GM04503 (cell line): ENCODE measurements around the gene DLX2.

Source experiments
- DNase-seq: peaks from one replicate; pipeline ENCODE4 v3.0.0-alpha.2; 2012; ENCODE audit warnings: low read depth

The DLX2 gene

DNA sequence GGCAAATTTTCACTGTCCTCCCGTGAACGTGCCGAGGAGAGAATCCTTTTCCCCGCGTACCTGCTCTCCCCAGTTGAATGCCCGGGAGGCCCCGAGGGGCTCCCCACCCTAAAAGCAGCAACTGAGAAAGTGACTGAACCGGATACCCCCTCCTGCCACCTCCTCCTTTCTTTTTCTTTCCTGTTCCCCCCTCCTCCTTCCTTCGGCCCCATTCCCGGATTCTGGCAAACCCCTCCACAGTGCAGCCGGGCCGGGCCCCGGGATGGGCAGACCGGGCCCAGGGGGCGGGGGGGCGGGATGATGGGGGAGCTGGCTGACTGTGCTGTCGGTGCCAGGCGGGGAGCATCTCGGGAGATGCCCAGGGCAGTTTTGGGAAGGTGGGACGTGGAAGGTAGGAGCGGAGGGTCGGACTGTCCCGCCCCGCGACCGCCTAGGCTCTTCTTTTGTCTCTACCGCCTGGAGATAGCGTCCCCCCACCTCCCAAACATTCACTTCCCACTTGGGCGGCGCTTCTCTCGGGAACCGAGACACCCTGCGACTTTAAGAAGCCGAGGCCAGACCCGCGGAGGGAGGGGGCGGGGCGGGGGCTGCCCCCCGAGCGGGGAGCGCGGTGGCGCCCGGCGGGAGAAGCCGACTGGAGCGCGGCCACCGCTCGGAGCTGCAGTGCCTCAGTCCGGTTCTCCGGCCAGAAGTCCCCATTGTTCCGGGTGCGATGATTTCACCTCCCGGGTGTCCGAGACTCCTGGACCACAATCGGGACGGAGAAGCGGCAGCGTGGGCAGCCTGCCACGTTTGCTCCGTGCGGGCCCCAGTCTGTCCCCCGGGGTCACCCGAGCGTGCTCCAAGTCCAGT, 8.2 kb downstream of the DLX2 start:
- DNase-seq, result no peak

DNA sequence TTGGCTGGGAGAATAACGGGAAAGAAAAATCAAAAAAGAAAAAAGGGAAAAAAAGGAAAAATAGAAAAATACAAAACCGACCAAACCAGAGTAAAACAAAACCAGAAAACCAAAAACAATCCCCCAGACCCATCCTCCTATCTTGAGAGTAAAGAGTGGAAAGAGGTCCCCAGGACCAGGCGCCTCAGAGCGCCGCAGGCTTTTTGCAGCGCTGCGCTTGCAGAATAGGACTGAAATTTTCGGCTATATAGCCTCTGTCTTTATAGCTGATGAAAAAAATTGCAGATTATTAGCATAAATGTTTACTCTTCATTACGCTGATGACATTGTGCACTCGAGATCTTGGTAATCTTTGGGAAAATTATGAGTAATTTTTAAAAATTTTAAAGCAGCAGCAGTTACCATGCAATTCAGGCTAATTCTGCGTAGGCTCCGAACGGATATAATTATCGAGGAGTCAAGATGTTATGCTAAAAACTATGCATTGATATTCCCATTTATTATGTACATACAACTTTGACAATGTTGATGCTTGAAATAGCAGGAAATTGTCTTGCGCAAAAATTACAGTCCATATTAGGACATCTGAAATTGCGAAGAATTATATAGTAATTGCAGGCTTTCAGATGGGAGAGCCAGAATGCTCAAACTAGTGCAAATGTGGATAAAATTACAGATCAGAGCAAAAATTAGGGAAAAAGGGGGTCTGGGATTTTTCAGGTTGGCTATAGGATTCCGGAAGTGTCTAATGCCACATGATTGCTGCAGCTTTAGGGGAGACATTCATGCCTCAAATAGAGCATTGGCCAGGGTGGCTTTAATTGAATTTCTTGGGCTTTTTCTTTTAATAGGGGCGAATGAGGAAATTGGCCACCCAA, 9.0 kb downstream of the DLX2 start:
- DNase-seq, result no peak

DNA sequence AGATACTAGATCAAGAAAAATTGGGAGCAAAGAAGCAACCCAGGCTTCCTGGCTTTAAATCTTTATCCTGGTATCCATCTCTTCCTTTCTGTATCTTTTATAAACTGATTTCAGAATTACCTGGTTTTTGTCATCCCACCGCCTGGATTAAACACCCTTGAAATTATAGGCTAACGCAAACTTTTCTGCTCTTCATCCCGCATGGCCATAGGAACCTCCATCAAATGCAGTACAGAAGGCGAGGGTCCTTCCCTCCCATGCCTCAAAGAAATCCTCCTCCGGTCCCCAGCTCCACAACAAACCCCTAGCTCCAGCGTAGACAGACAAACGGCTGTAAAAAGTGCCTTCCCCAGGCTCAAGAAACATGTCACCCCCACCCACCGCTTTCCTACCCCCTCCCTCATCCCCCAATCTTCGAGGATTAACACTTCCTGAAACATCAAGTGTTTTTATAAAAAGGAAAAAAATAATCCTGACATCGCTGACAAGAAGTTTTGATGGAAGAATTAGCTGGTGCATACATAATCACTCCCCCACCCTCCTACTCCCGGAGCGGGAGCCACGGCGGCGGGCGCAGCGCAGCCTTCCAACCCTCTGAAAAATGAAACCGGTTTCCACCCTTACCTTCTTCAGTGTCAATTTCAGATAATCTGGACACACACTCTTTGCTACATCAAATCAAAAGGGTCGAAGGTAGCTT, 9.8 kb downstream of the DLX2 start:
- no peak for DNase-seq

DNA sequence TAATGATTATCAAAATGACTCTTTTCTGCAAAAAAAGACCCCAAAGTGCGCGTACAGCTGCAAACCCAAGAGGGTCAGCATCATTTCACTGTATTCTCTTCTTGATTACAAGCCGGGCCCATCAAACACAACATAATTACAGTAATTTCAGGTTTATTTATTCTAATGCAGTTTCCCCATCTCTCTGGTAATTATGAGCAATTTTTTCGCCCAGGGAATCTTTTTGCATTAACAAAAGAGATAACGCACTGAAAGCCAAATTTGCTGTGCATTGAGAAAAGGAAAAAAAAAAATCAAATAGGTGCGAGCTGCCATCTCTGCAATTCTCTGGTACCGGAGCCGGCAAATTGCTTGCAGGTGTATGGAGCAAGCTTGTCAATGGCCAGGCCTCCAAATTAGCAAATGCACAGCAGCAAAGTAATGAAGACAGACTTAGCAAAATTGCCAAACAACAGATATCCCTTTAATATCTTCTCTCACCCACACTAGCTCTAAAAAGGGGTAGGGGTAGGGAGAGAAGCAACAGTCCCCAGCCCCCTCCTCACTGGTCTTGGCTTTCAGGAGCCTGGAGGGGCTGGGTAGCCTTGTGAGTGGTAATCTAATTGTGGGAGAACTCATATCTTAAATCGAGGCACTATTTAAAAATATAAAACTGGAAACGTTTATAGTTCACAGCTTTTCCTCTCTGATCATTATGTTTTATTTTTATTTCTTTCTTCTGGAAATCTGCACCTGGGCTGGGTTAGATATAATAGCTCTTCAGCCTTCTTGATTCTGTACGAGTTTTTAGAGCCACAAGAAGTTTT, 10.7 kb downstream of the DLX2 start:
- no peak for DNase-seq

DNA sequence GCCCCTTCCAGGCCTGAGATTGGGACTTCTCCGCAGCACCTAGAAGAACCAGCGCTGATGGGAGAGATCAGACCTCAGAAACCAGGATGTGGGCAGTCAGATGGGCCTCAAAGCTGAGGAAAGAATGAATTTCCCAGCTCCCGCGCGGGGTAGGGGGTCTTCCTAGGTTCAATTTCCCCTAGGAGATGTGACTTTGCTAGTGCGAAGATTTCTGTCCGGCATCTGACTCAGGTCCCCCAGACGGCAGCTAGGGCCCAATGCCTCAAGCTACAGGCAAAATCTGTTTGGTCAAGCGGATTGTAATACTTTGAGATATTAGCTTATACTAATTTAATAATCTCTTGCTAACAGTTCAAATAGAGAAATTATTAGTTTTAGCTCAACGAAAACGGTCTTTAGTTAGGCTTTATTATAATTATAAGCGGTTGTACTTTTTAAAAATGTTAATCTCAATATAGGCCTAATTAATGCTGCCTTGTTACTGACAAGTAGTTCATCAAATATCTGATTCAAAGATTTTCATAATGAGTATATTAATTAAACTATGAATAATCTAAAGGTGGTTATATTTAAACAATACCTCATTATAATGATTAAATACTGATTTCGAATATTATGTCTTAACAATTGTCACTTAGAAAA, 11.6 kb downstream of the DLX2 start:
- no peak for DNase-seq

DNA sequence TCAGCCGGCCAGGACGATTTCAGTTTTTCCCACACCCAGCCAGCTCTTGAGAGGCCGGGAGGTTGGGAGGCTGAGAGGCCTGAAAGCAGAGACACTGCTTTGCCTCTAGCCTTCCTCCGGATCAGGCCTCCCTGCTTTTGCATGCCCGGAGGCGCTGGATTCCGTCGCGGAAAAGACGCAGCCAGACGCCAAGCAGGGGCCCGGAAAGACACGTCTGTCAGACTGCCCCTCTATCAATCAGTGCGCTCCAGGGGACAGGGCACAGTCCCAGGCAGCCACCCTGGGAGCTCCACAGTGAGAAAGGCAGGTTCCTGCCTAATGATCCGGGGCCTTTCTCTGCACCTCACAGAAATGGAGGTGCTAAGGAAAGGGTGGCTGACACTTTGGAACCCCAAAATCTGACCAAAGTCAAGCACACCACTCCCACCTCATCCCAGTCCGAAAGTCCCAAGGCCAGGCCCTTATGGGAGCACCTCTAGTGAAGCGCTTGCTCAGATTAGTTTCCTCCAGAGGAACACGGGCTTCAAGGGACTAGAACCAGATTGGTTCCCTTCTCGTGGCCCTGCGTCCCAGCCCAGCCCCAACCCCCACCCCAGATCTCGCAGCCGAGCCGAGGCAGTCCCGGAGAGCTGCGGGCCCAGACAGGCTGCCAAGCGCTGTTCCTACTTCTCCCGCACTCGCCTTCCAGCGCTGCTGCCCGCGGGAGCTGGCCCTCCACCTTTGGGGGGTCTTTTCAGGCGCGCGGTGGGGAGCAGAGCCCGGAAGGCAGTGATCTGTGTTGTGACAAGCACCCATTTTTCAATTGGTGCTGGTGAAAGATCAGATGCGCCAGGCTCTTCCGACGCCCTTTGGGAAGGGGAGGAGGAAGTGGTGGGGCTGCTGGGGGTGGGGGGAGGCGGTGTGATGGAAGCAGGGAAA, 12.4 kb downstream of the DLX2 start:
- DNase-seq, result no peak

DNA sequence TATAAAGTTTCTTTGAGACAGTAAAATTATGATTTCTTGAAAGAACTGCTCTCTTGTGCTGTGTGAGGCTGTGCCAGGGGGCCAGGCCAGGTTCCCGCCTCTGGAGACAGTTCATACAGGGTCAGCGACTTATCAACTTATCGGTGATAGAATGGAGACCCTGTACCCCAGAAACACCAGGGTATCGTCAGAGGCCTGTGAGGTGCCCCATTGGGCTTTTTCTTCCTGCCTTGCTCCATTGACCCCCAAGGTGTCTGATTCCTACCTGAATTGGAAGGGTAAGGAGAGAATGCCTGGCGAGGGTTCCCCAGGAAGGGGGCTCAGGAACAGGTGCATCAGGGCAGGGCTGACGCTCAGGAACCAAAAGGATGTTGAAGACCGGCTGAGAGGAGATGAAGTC, 13.1 kb downstream of the DLX2 start:
- DNase-seq, result no peak

DNA sequence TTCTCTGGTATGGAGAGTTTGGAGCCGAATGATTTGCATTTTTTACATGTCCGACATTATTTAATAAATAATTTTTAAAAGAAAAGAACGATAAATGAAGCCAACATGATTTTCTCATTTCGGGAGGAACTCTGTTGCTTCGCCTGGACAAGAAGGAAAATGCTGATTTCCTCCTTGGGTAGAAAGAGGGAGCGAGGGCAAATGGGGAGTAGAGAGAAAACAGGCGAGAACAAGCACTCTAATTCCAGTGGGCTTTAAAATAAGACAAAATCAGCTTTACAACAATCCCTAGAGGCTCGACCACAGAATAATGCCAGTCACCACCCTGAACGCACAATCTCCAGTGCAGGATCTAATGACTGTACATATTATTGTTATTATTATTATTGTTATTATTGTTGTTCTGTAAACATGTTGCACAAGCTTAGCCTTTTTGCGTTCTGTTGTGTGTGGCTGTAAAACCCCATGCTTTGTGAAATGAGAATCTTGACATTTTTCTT, 13.6 kb downstream of the DLX2 start:
- DNase-seq, result no peak

DNA sequence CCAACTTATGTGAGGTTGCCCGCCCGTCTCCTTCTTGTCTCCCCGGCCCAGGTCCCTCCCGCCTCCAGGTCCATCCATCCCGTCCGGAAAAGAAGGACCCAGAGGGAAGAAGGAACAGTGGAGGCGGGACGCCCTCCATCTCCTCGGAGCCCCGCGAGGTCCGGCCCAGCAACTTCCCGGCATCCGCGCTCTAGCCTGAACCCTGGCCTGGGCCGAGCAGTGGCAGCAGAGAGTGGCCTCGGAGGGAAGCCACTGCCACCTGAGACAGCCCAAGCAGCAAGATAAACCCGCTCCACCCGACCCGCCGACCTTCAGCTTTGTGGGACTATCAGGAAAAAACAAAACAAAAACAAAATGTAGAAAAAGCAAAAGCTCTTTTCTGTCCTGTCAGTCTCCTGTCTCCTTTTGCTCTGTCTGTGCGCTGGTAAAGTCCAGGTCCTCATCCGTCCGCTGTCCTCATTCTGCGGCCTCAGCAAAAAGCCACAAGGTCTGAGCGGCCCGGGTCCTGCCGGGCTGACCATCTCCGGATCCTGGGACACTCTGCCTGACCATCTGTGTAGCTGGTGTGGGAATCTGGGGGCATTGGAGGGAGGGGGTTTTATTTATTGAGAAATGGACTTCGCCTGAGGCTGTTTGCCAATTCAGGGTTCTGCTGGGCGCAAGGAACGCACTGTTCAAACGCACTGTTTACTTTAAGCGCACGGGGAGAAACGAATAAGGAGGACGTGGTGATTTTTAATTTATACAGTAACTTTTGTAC, 14.3 kb downstream of the DLX2 start:
- DNase-seq, result no peak

DNA sequence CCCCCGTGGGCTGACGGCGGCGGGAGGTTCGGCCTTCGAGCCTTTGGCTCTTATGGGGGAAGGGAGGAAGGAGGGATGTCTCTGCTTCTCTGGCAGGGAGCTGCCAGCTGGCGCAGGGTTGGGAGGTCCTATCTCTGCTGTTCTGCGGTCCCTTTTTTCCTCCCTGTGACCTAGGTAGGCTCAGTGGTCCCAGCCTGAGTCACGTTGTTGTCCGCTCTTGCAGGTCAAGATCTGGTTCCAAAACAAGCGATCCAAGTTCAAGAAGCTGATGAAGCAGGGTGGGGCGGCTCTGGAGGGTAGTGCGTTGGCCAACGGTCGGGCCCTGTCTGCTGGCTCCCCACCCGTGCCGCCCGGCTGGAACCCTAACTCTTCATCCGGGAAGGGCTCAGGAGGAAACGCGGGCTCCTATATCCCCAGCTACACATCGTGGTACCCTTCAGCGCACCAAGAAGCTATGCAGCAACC, 14.9 kb downstream of the DLX2 start:
- no peak for DNase-seq

DNA sequence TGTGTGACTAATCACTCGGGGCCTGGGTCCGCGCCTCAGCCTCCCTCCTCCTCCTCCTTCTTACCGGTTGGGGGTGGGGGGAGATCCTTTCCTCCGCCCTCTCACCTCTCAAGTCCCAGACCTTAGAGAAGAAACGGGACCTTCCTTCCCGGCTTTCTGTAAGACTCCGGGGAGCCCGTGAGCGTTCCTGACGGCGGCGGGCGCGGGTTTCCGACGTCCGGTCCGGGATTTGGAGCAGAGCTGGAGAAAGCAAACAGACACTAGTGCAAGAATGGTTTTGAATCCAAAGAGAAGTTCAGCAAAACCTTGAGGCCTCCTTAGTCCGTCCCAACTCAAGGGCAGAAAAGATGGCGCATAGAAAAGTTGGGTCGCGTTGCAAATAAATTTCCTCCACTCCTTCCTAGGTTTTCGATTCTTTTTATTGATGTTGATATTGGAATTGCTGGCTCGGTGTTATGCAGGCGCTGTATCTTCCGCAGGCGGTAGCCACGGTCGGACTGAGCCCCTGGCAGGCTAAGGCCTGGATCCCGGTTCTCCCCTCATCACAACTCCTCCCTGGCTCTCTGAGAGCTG, 15.4 kb downstream of the DLX2 start:
- no peak for DNase-seq

DNA sequence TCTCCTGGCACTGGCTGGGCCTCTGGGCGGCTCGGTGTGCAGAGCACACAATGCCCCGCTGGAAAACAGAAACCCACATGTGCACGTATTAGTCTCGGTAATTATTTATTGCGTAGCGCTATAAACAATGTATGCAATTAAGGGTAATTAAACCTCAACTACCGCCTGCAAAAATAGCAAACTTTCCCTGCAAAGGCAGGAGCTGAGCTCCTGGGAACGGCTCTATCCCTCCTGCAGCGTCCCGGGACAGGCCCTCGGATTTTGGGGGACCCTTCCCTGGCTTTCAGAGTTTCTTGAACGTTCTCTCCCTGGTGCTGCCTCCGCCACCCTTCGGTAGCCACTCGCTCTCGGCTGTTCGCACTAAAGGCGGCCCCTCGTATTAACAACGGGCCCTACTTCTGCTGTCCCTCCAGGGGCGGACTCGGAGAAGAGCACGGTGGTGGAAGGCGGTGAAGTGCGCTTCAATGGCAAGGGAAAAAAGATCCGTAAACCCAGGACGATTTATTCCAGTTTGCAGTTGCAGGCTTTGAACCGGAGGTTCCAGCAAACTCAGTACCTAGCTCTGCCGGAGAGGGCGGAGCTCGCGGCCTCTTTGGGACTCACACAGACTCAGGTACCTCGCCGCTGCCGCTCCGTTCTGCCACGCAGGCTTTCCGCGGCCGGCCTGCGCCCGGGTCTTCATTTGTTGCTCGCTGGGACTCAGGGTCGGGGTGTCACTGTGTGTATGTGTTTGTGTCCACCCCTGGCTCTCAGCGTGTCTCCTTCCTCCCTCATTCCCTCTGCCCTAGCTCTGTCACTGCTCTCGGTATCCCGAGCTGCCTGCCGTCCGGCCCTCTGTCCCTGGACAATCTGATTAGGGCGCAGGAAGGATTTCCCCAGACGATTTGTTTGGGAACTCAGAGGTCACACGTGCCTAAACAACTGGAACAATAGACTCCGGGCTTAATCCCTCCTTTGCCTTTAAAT, 16.2 kb downstream of the DLX2 start:
- DNase-seq, result no peak

DNA sequence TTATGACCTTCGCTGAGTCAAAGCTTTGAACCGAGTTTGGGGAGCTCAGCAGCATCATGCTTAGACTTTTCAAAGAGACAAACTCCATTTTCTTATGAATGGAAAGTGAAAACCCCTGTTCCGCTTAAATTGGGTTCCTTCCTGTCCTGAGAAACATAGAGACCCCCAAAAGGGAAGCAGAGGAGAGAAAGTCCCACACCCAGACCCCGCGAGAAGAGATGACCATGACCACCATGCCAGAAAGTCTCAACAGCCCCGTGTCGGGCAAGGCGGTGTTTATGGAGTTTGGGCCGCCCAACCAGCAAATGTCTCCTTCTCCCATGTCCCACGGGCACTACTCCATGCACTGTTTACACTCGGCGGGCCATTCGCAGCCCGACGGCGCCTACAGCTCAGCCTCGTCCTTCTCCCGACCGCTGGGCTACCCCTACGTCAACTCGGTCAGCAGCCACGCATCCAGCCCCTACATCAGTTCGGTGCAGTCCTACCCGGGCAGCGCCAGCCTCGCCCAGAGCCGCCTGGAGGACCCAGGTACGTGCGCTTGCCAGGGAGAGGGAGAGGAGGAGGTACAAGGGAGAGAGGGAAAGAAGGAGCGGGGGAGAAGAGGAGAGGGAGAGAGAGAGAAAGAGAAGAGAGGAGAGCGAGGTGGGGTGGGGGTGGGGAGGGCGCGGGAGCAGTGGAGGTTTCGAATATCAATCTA, 17.1 kb downstream of the DLX2 start, which contains the start of gene DLX1:
TSS of gene DLX1 (plus strand) at position 48 of the 700 bp plus-strand sequence. CDS start at position 219, 171 bp downstream.
- no peak for DNase-seq

DNA sequence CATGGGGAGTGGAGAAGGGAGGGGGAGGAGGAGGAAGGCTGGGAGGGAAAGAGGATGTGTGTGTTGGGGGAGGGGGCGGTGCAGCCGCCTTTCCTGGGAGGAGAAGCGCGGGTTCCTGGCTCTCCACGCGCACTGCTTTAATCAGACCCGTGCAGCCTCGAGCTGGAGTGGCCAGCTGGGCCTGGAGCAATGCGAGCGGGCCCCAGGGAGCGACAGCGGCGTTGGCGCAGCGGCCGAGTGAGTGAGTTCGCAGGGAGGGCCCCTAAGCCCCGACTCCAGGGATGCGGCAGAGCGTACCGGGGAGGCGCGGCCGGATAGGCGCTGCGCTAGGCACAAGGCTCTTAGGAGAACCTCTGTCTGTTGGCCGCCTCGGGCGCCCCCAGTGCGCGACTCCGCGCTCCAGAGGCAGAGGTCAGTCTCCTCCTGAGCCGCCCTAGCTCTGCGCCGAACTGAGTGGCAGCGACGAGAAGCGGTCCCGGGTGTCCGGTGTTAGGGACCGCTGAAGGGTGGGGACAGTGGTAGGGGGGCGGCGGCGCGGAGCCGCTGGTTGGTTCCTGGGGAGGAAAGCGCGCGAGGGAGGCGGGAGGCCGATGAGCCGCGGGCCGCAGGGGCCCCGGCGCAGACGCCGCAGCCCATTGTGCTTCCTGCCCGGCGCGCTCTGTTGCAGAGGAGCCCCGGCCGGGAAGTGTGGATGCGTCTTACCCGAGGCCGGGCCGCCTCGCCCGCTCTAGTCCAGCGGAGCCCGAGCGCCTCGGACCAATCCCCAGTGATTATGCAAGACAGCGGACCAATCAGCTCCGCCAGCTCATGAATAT, 17.8 kb downstream of the DLX2 start:
- DNase-seq, result peak; percentile 93

DNA sequence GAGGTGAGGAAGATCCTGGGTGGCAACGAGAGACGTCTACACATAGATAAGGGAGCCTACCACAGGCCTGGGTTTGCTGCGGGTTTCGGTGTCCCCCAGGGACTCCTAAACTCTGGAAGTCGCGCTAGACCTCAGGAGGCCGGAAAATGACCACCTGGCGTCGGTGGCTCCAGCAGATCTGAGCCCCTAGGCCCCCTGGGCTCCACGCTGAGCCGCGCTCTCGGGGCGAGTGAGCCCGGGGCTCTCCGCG, 18.4 kb downstream of the DLX2 start:
- DNase-seq, result no peak
